HepG2 (cell line): ENCODE data around the gene SCYL1. TPM values are rescaled to one million over a fixed set of nuclear protein-coding genes. Genes with fewer than 3 reads are reported as not detected.
A peak's percentile ranks its signal among the peaks of the same experiment; 100 is the strongest.

Source experiments
- ATAC-seq: fragments of 200-7000 bp; cut with Tn5 transposase; 3 replicates; pipeline ENCODE4 v1.9.1; 2020; ENCODE audit warnings: mild to moderate bottlenecking, moderate library complexity
- BruUV-seq: library from RNA; stranded (reverse); fragments of 400-500 nt; replicated peaks from 2 replicates; lab custom pipeline; 2021; lab: Mats Ljungman, UMichigan
- CTCF ChIA-PET: fragments of 300-600 bp; formaldehyde crosslinking; extraction: SDS; loops from one replicate; lab custom pipeline; 2021; ENCODE audit warnings: low total read pairs, inconsistent platforms, low intra/inter-chr PET ratio; lab: Yijun Ruan, JAX
- POLR2A ChIA-PET: fragments of 350-600 bp; sonication (Branson Sonifier 250); formaldehyde crosslinking; loops from one replicate; lab custom pipeline; 2020; ENCODE audit warnings: antibody characterized with exemption, inconsistent platforms; lab: Yijun Ruan, JAX
- DNase-seq: peaks from one replicate; pipeline ENCODE4 v3.0.0-alpha.2; 2015; ENCODE audit warnings: low spot score
- FAIRE-seq: peaks from 3 replicates; lab custom pipeline; 2011; peaks lifted over from hg19 to GRCh38; lab: Jason Lieb, UNC
- H2AFZ ChIP-seq: one replicate; pipeline ENCODE4 v1.6.1; 2011; ENCODE audit warnings: low read length, inconsistent platforms
- H3K27ac ChIP-seq: fragments of 300-600 bp; 3 replicates; pipeline ENCODE4 v1.8.0; 2011; ENCODE audit warnings: mixed run types, mild to moderate bottlenecking, mixed read lengths, low read length, inconsistent platforms; ENCODE audit not compliant: insufficient read depth; ENCODE audit errors: extremely low read length
- H3K27me3 ChIP-seq, 2 experiments: fragments of 200-600 bp in 1 of 2; 2 replicates in 1 of 2; 3 replicates in 1 of 2; pipeline versions ENCODE4 v1.6.0 to v1.8.0; 2011; ENCODE audit warnings: low read length in 2 of 2, mild to moderate bottlenecking in 2 of 2, moderate library complexity in 2 of 2, inconsistent platforms in 1 of 2; ENCODE audit not compliant: insufficient read depth in 2 of 2, control insufficient read depth in 1 of 2
- H3K36me3 ChIP-seq, 2 experiments: fragments of 200-600 bp in 1 of 2; replicated peaks in 1 of 2; 2 replicates in 1 of 2; 3 replicates in 1 of 2; pipeline versions ENCODE4 v1.5.1 to v1.8.0; 2011; ENCODE audit warnings: low read length in 2 of 2, inconsistent platforms in 1 of 2; ENCODE audit not compliant: insufficient read depth in 2 of 2, control insufficient read depth in 1 of 2
- H3K4me1 ChIP-seq: 2 replicates; pipeline ENCODE4 v1.5.1; 2012; ENCODE audit warnings: low read length, inconsistent platforms; ENCODE audit not compliant: insufficient read depth
- H3K4me2 ChIP-seq: 2 replicates; pipeline ENCODE4 v1.6.0; 2011; ENCODE audit warnings: low read depth, low read length, inconsistent platforms
- H3K4me3 ChIP-seq, 3 experiments: fragments of 200-600 bp in 1 of 3; sonication (generic), shearing (Covaris generic) in 1 of 3; replicated peaks in 1 of 3; 2 replicates each; pipeline ENCODE4 v1.5.1; 2011 to 2016; ENCODE audit warnings: low read length in 3 of 3, inconsistent platforms in 2 of 3, low read depth in 2 of 3, mild to moderate bottlenecking in 2 of 3, control low read depth in 1 of 3, mixed read lengths in 1 of 3; ENCODE audit not compliant: insufficient read depth in 1 of 3
- H3K79me2 ChIP-seq: one replicate; pipeline ENCODE4 v1.6.1; 2011; ENCODE audit warnings: low read length, inconsistent platforms; ENCODE audit not compliant: insufficient read depth
- H3K9ac ChIP-seq: 2 replicates; pipeline ENCODE4 v1.6.0; 2011; ENCODE audit warnings: mild to moderate bottlenecking, low read depth, low read length, inconsistent platforms; ENCODE audit not compliant: insufficient read depth
- H3K9me3 ChIP-seq: 2 replicates; pipeline ENCODE4 v1.5.1; 2012; ENCODE audit warnings: mild to moderate bottlenecking, low read length
- H4K20me1 ChIP-seq: 2 replicates; pipeline ENCODE4 v1.6.0; 2011; ENCODE audit warnings: inconsistent platforms, mild to moderate bottlenecking, low read length, moderate library complexity; ENCODE audit not compliant: insufficient read depth
- ATF4 ChIP-seq, 2 experiments: fragments of 450-650 bp in 1 of 2; sonication (generic) in 1 of 2; formaldehyde crosslinking; IDR thresholded peaks; 2 replicates each; pipeline versions ENCODE4 v1.5.0 to v1.8.0; 2020 to 2022; ENCODE audit warnings: mild to moderate bottlenecking in 1 of 2, missing genetic modification reagents in 1 of 2
- NFRKB ChIP-seq: fragments of 450-650 bp; IDR thresholded peaks from 2 replicates; pipeline ENCODE4 v1.6.1; 2017
- RNF219 ChIP-seq: sonication (generic); formaldehyde crosslinking; IDR thresholded peaks from 2 replicates; pipeline ENCODE4 v1.5.0; 2020; ENCODE audit warnings: mild to moderate bottlenecking, missing genetic modification reagents
- TEF ChIP-seq: sonication (generic); formaldehyde crosslinking; IDR thresholded peaks from 2 replicates; pipeline ENCODE4 v1.5.0; 2020; ENCODE audit warnings: missing genetic modification reagents
- ZNF138 ChIP-seq: sonication (generic); formaldehyde crosslinking; IDR thresholded peaks from 2 replicates; pipeline ENCODE4 v1.5.0; 2020; ENCODE audit warnings: mild to moderate bottlenecking, low read depth, missing genetic modification reagents
- ZNF142 ChIP-seq: sonication (generic); formaldehyde crosslinking; IDR thresholded peaks from 2 replicates; pipeline ENCODE4 v1.4.0; 2020; ENCODE audit warnings: missing genetic modification reagents
- ZNF33A ChIP-seq: sonication (generic); formaldehyde crosslinking; IDR thresholded peaks from 2 replicates; pipeline ENCODE4 v1.5.1; 2020; ENCODE audit warnings: missing genetic modification reagents, mild to moderate bottlenecking, moderate library complexity, borderline replicate concordance
- ZNF598 ChIP-seq: sonication (generic); formaldehyde crosslinking; IDR thresholded peaks from 2 replicates; pipeline ENCODE4 v1.5.1; 2020; ENCODE audit warnings: mild to moderate bottlenecking, missing genetic modification reagents, borderline replicate concordance
- ZNF773 ChIP-seq: sonication (generic); formaldehyde crosslinking; IDR thresholded peaks from 2 replicates; pipeline ENCODE4 v1.4.0; 2020; ENCODE audit warnings: missing genetic modification reagents, borderline replicate concordance
- WGBS: methylation state at CpG from one replicate; pipeline ENCODE4 v1.1.6; 2017; ENCODE audit warnings: low lambda C conversion rate; 5-methylcytosine and 5-hydroxymethylcytosine counted together
- in situ Hi-C: cut with HindIII; loops from 2 replicates; pipeline ENCODE4 v1.10.0; 2017; ENCODE audit warnings: low pct_unique_long_range_greater_than_20kb; ENCODE audit not compliant: extremely low pct_ligation_motif_present
- intact Hi-C: fragments of 100-400 bp; cut with micrococcal nuclease; formaldehyde crosslinking; loops from one replicate; pipeline ENCODE4 v1.10.0; 2022; ENCODE audit not compliant: unreplicated experiment
- polyA plus RNA-seq, 8 experiments: library from polyadenylated mRNA; depleted of rRNA in 3 of 8; stranded (reverse) in 7 of 8; unstranded in 1 of 8; fragments of >200 nt; fragmentation: Illumina TruSeq in 4 of 8; extraction: Trizol in 4 of 8; gene quantifications; 2 replicates each; pipeline versions ENCODE4 v1.2.1 to v1.2.3, GENCODE V29; 2011 to 2016; ENCODE audit warnings: low read depth in 4 of 8, missing spikeins in 1 of 8, mixed read lengths in 1 of 8; ENCODE audit not compliant: insufficient read depth in 1 of 8
- total RNA-seq, 5 experiments: library from RNA; depleted of rRNA; stranded (reverse); fragments of >200 nt; fragmentation: Illumina TruSeq; extraction: Trizol; gene quantifications; 2 replicates each; pipeline ENCODE4 v1.2.3, GENCODE V29; 2016; ENCODE audit warnings: low read depth in 1 of 5

Gene SCYL1
- total and polyA plus RNA-seq, 2 of the 13 experiments (the other 11 are each of a cell fraction or from before 2014, with no cell fraction given), result 65.9 to 103 TPM

GRCh38 chr11:65569164-65569972 is 44.5 kb downstream of the SCYL1 start:
- POLR2A ChIA-PET, result interaction anchor here (0.7 to 2.5 kb wide), 16 partner anchors 10 to 447 kb away, joined by 3 to 34 read pairs (median 6); partner anchors contain the start of genes FAU, LTBP3, MALAT1 and MRPL49
- peaks cover 35% of the 10 kb centered on the region for H3K4me1 ChIP-seq
- peak overlapping the region; percentile 97 for H3K4me2 ChIP-seq
- BruUV-seq, result no TSS peak
- H3K9ac ChIP-seq, result peak overlapping the region; percentile 88
- in situ Hi-C loops (no loop called here), intact Hi-C loops (no loop called here)
- FAIRE-seq (peak; percentile 23), DNase-seq (no peak), ATAC-seq (peak; percentile 58)
- 2% methylated on average over 28 of the region's 28 CpGs for WGBS
- H2AFZ ChIP-seq, result no peak overlapping the region
- peaks cover 23% of the 10 kb centered on the region for H3K79me2 ChIP-seq
- peak overlapping the region; percentile 57 to 99 (median 95) for H3K4me3 ChIP-seq
- no peaks in the 10 kb centered on the region; a peak in 1 of 5 replicates for H3K27me3 ChIP-seq
- CTCF ChIA-PET, result interaction anchor here (1.0 to 1.3 kb wide), 2 partner anchors 18 to 28 kb away, joined by 4 to 5 read pairs; no protein-coding TSS in a partner anchor
- peaks cover 3 to 5% of the 10 kb centered on the region in 2 experiments; a peak in 2 of 5 replicates for H3K36me3 ChIP-seq
- no peaks in the 10 kb centered on the region for H3K9me3 ChIP-seq
- H4K20me1 ChIP-seq, result no peaks in the 10 kb centered on the region; the same call in 1 of the 2 replicates
- H3K27ac ChIP-seq, result peak overlapping the region; percentile 85
- TF ChIP-seq ZNF142 (CRISPR knock-in tag), result peak; percentile 24; the same call in 1 of the 2 replicates
- peak; percentile 27; the same call in 1 of the 2 replicates for TF ChIP-seq TEF (CRISPR knock-in tag)
- no peak for TF ChIP-seq ZNF33A (CRISPR knock-in tag)
- TF ChIP-seq ZNF598, result 0 out of 2 replicates have a peak, but pooled peaks have one; percentile 19
- peak; percentile 68; the same call in 1 of the 2 replicates for TF ChIP-seq ZNF138 (CRISPR knock-in tag)
- no peak for TF ChIP-seq NFRKB
- TF ChIP-seq RNF219 (CRISPR knock-in tag), result no peak
- 0 out of 2 replicates have a peak, but pooled peaks have one; percentile 57 for TF ChIP-seq ZNF773 (CRISPR knock-in tag)
- TF ChIP-seq ATF4 (CRISPR knock-in tag; IDR thresholded peaks at IDR 0.05), result 0 out of 4 replicates have a peak, but pooled peaks of 1 of the 2 experiments have one; percentile 29
